H9 (cell line): Measurements from ENCODE around the gene KCNH2. TPM values are rescaled to one million over a fixed set of nuclear protein-coding genes. Genes with fewer than 3 reads are reported as not detected.

Source experiments
- DNase-seq: peaks from one replicate; pipeline ENCODE4 v3.0.0-alpha.2; 2017
- H2AFZ ChIP-seq: one replicate; pipeline ENCODE4 v1.6.1; 2013; ENCODE audit warnings: mild to moderate bottlenecking, low read length, control low read depth, moderate library complexity
- H2AK5ac ChIP-seq: 2 replicates; pipeline ENCODE4 v1.6.1; 2013; ENCODE audit warnings: low read length, control low read depth, mixed read lengths; ENCODE audit not compliant: insufficient read length
- H2BK120ac ChIP-seq: one replicate; pipeline ENCODE4 v1.6.1; 2013; ENCODE audit warnings: low read depth, mild to moderate bottlenecking, low read length, control low read depth, inconsistent platforms; ENCODE audit not compliant: poor library complexity, severe bottlenecking
- H2BK12ac ChIP-seq: 2 replicates; pipeline ENCODE4 v1.6.1; 2013; ENCODE audit warnings: low read length, control low read depth, mixed read lengths, low read depth; ENCODE audit not compliant: insufficient read length
- H2BK15ac ChIP-seq: 2 replicates; pipeline ENCODE4 v1.6.1; 2013; ENCODE audit warnings: low read depth, low read length, control low read depth
- H2BK20ac ChIP-seq: one replicate; pipeline ENCODE4 v1.6.1; 2013; ENCODE audit warnings: low read depth, mild to moderate bottlenecking, low read length, control low read depth, inconsistent platforms; ENCODE audit not compliant: poor library complexity, severe bottlenecking
- H2BK5ac ChIP-seq: 2 replicates; pipeline ENCODE4 v1.6.1; 2013; ENCODE audit warnings: low read length, control low read depth, mixed read lengths; ENCODE audit not compliant: insufficient read length
- H3K14ac ChIP-seq: 2 replicates; pipeline ENCODE4 v1.6.1; 2013; ENCODE audit warnings: low read length, control low read depth; ENCODE audit not compliant: insufficient read depth
- H3K18ac ChIP-seq: 2 replicates; pipeline ENCODE4 v1.6.1; 2013; ENCODE audit warnings: low read depth, mild to moderate bottlenecking, mixed read lengths, low read length, control low read depth; ENCODE audit not compliant: insufficient read length
- H3K23ac ChIP-seq: 2 replicates; pipeline ENCODE4 v1.6.1; 2013; ENCODE audit warnings: low read length, control low read depth, mixed read lengths, low read depth; ENCODE audit not compliant: insufficient read length
- H3K23me2 ChIP-seq: 2 replicates; pipeline ENCODE4 v1.6.1; 2013; ENCODE audit warnings: low read depth, mild to moderate bottlenecking, mixed read lengths, low read length, control low read depth; ENCODE audit not compliant: insufficient read length, poor library complexity, severe bottlenecking
- H3K27ac ChIP-seq: 2 replicates; pipeline ENCODE4 v1.5.1; 2013; ENCODE audit warnings: low read length, control low read depth, mixed read lengths, low read depth; ENCODE audit not compliant: insufficient read length
- H3K27me3 ChIP-seq: 2 replicates; pipeline ENCODE4 v1.6.1; 2013; ENCODE audit warnings: low read length, control low read depth, inconsistent platforms; ENCODE audit not compliant: insufficient read depth
- H3K4ac ChIP-seq: 2 replicates; pipeline ENCODE4 v1.6.1; 2013; ENCODE audit warnings: low read depth, mild to moderate bottlenecking, control low read depth, inconsistent platforms, low read length, moderate library complexity
- H3K4me1 ChIP-seq: 2 replicates; pipeline ENCODE4 v1.6.1; 2013; ENCODE audit warnings: low read length, control low read depth, inconsistent platforms; ENCODE audit not compliant: insufficient read depth
- H3K4me2 ChIP-seq: 2 replicates; pipeline ENCODE4 v1.6.1; 2013; ENCODE audit warnings: low read length, control low read depth, mixed read lengths; ENCODE audit not compliant: insufficient read length, insufficient read depth
- H3K56ac ChIP-seq: 2 replicates; pipeline ENCODE4 v1.6.1; 2013; ENCODE audit warnings: low read depth, mild to moderate bottlenecking, mixed read lengths, low read length, control low read depth; ENCODE audit not compliant: insufficient read length
- H3K79me1 ChIP-seq: 2 replicates; pipeline ENCODE4 v1.6.1; 2013; ENCODE audit warnings: low read depth, mild to moderate bottlenecking, moderate library complexity, low read length, control low read depth, inconsistent platforms; ENCODE audit not compliant: insufficient read depth, poor library complexity, severe bottlenecking
- H3K79me2 ChIP-seq: 2 replicates; pipeline ENCODE4 v1.6.1; 2013; ENCODE audit warnings: low read length, control low read depth, inconsistent platforms; ENCODE audit not compliant: insufficient read depth
- H3K9ac ChIP-seq: 2 replicates; pipeline ENCODE4 v1.6.1; 2013; ENCODE audit warnings: low read length, control low read depth, mixed read lengths; ENCODE audit not compliant: insufficient read length; ENCODE audit errors: extremely low read depth
- H3K9me3 ChIP-seq: one replicate; pipeline ENCODE4 v1.6.1; 2013; ENCODE audit warnings: low read depth, low read length, inconsistent platforms; ENCODE audit not compliant: control insufficient read depth
- H3T11ph ChIP-seq: one replicate; pipeline ENCODE4 v1.6.1; 2013; ENCODE audit warnings: mild to moderate bottlenecking, low read length, control low read depth, inconsistent platforms
- H4K20me1 ChIP-seq: one replicate; pipeline ENCODE4 v1.6.1; 2013; ENCODE audit not compliant: control insufficient read depth, insufficient read length, insufficient read depth
- H4K5ac ChIP-seq: 2 replicates; pipeline ENCODE4 v1.6.1; 2013; ENCODE audit warnings: low read depth, mild to moderate bottlenecking, mixed read lengths, low read length, control low read depth; ENCODE audit not compliant: insufficient read length
- H4K8ac ChIP-seq: replicated peaks from 2 replicates; pipeline ENCODE4 v1.6.1; 2013; ENCODE audit warnings: low read length, control low read depth, mixed read lengths, low read depth; ENCODE audit not compliant: insufficient read length
- H4K91ac ChIP-seq: 2 replicates; pipeline ENCODE4 v1.6.1; 2013; ENCODE audit warnings: low read depth, mild to moderate bottlenecking, moderate library complexity, mixed read lengths, low read length, control low read depth; ENCODE audit not compliant: insufficient read length
- H3K27ac Mint-ChIP-seq, 3 experiments: 2 replicates in 2 of 3; 3 replicates in 1 of 3; pipeline ENCODE4 v1.8.0; 2020 to 2021; ENCODE audit warnings: mixed read lengths in 3 of 3, mild to moderate bottlenecking in 1 of 3, moderate library complexity in 1 of 3
- H3K27me3 Mint-ChIP-seq: 2 replicates; pipeline ENCODE4 v1.8.0; 2021; ENCODE audit warnings: low read depth, mild to moderate bottlenecking, moderate library complexity, mixed read lengths
- H3K36me3 Mint-ChIP-seq, 3 experiments: 2 replicates in 2 of 3; 3 replicates in 1 of 3; pipeline ENCODE4 v1.8.0; 2020 to 2021; ENCODE audit warnings: low read depth in 3 of 3, mixed read lengths in 3 of 3; ENCODE audit not compliant: insufficient read depth in 1 of 3
- H3K4me1 Mint-ChIP-seq, 2 experiments: 2 replicates each; pipeline ENCODE4 v1.8.0; 2020; ENCODE audit warnings: mixed read lengths in 2 of 2
- H3K4me3 Mint-ChIP-seq, 2 experiments: 2 replicates in 1 of 2; 3 replicates in 1 of 2; pipeline ENCODE4 v1.8.0; 2020 to 2021; ENCODE audit warnings: mild to moderate bottlenecking in 2 of 2, mixed read lengths in 2 of 2, moderate library complexity in 1 of 2
- H3K9me3 Mint-ChIP-seq, 2 experiments: 2 replicates in 1 of 2; 3 replicates in 1 of 2; pipeline ENCODE4 v1.8.0; 2020; ENCODE audit warnings: mild to moderate bottlenecking in 2 of 2, mixed read lengths in 2 of 2, moderate library complexity in 1 of 2
- WGBS: extraction: QIAGEN DNeasy Blood & Tissue Kit; methylation state at CpG from one replicate; pipeline ENCODE4 v1.1.7; 2013; ENCODE audit warnings: missing lambda C conversion rate, low lambda C conversion rate, mixed read lengths; ENCODE audit not compliant: insufficient read length; ENCODE audit errors: extremely low coverage; 5-methylcytosine and 5-hydroxymethylcytosine counted together
- total RNA-seq: library from RNA; stranded (reverse); gene quantifications from 2 replicates; pipeline ENCODE4 v1.2.1, GENCODE V29; 2021
- TF ChIP-seq, protein P1 (sequence below): fragments of 200-600 bp; sonication (generic); conservative IDR thresholded peaks from 3 replicates; pipeline ENCODE4 v1.8.0; 2021; ENCODE audit warnings: antibody characterized with exemption, mild to moderate bottlenecking

KCNH2 gene
- total RNA-seq, 1 experiment from 2014 or later = 4.5 TPM

DNA sequence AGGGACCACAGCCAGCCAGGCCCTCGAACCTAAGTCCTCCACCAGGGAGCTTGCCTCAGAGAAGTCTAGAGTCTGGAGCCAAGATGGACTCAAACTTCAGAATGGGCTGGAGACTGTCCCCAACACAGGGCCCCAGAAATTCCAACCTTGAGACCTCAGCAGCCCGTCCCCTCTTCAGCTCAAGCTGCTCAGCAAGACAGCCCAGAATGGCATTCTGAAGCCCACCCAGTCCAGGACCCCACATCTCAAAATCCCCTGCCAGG lies 15.9 kb downstream of the KCNH2 start:
- Histone ChIP-seq H4K91ac (no peak overlapping the region), H3K79me1 (no peaks in the 10 kb centered on the region), H3T11ph (no peak overlapping the region), H3K23ac (no peak overlapping the region), H3K14ac (no peak overlapping the region; the same call in 1 of the 2 replicates), H2BK120ac (no peak overlapping the region), H3K23me2 (no peaks in the 10 kb centered on the region), H2BK12ac (no peak overlapping the region), H2AFZ (no peak overlapping the region), H3K79me2 (no peaks in the 10 kb centered on the region), H3K27ac (no peak overlapping the region), H2BK5ac (no peak overlapping the region), H4K8ac (no peak overlapping the region), H3K56ac (no peak overlapping the region), H3K4me2 (no peak overlapping the region), H2BK15ac (no peak overlapping the region), H2BK20ac (no peak overlapping the region), H2AK5ac (no peak overlapping the region), H4K5ac (no peak overlapping the region), H3K4ac (no peak overlapping the region), H3K9me3 (no peaks in the 10 kb centered on the region), H3K18ac (no peak overlapping the region), H3K9ac (no peak overlapping the region), H3K27me3 (no peaks in the 10 kb centered on the region), H4K20me1 (no peaks in the 10 kb centered on the region), H3K4me1 (no peaks in the 10 kb centered on the region)
- TF ChIP-seq, protein P1, sequence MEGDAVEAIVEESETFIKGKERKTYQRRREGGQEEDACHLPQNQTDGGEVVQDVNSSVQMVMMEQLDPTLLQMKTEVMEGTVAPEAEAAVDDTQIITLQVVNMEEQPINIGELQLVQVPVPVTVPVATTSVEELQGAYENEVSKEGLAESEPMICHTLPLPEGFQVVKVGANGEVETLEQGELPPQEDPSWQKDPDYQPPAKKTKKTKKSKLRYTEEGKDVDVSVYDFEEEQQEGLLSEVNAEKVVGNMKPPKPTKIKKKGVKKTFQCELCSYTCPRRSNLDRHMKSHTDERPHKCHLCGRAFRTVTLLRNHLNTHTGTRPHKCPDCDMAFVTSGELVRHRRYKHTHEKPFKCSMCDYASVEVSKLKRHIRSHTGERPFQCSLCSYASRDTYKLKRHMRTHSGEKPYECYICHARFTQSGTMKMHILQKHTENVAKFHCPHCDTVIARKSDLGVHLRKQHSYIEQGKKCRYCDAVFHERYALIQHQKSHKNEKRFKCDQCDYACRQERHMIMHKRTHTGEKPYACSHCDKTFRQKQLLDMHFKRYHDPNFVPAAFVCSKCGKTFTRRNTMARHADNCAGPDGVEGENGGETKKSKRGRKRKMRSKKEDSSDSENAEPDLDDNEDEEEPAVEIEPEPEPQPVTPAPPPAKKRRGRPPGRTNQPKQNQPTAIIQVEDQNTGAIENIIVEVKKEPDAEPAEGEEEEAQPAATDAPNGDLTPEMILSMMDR = no peak
- no peak for DNase-seq
- H3K4me1 Mint-ChIP-seq = peaks cover 16 to 22% of the 10 kb centered on the region in 2 experiments
- no peaks in the 10 kb centered on the region; the same call in 1 of the 2 replicates for H3K27me3 Mint-ChIP-seq
- H3K4me3 Mint-ChIP-seq = no peak overlapping the region; a peak in 1 of 5 replicates
- peak overlapping the region in 1 of 3 experiments; percentile 32; a peak in 1 of 7 replicates for H3K27ac Mint-ChIP-seq
- no CpG with 5 or more reads among the region's 2 CpGs for WGBS
- no peaks in the 10 kb centered on the region for H3K36me3 Mint-ChIP-seq
- no peaks in the 10 kb centered on the region for H3K9me3 Mint-ChIP-seq
